WTC11 (cell line): Measurements from ENCODE around the gene CA10.

ENCODE experiments used
- ATF6 ChIP-seq: sonication (generic); formaldehyde crosslinking; IDR thresholded peaks from 2 replicates; pipeline ENCODE4 v1.8.1; 2023; ENCODE audit warnings: mild to moderate bottlenecking, missing genetic modification reagents
- CREB1 ChIP-seq: sonication (generic); formaldehyde crosslinking; IDR thresholded peaks from 2 replicates; pipeline ENCODE4 v1.8.0; 2023; ENCODE audit warnings: mild to moderate bottlenecking, missing genetic modification reagents
- CTCF ChIP-seq: fragments of 200-600 bp; IDR thresholded peaks from 2 replicates; pipeline ENCODE4 v1.8.0; 2022; ENCODE audit warnings: antibody characterized with exemption
- E2F1 ChIP-seq: sonication (generic); formaldehyde crosslinking; IDR thresholded peaks from 2 replicates; pipeline ENCODE4 v1.8.0; 2022; ENCODE audit warnings: mild to moderate bottlenecking, missing genetic modification reagents
- FOXP1 ChIP-seq: sonication (generic); formaldehyde crosslinking; IDR thresholded peaks from 2 replicates; pipeline ENCODE4 v1.8.0; 2022; ENCODE audit warnings: missing genetic modification reagents, mild to moderate bottlenecking, moderate library complexity, borderline replicate concordance
- HMGXB4 ChIP-seq: sonication (generic); formaldehyde crosslinking; IDR thresholded peaks from 2 replicates; pipeline ENCODE4 v1.8.1; 2023; ENCODE audit warnings: mild to moderate bottlenecking, moderate library complexity, missing genetic modification reagents
- SMAD4 ChIP-seq: sonication (generic); formaldehyde crosslinking; IDR thresholded peaks from 2 replicates; pipeline ENCODE4 v1.8.0; 2022; ENCODE audit warnings: mild to moderate bottlenecking, missing genetic modification reagents
- ZNF423 ChIP-seq: fragments of 250-450 bp; sonication (Bioruptor Pico); IDR thresholded peaks from 2 replicates; pipeline ENCODE4 v2.1.2; 2022; ENCODE audit warnings: mild to moderate bottlenecking, moderate library complexity

- no peak for TF ChIP-seq CTCF
- no peak for TF ChIP-seq FOXP1 (CRISPR knock-in tag)
- no peak for TF ChIP-seq HMGXB4 (CRISPR knock-in tag)
- no peak for TF ChIP-seq E2F1
- no peak for TF ChIP-seq ATF6
- no peak for TF ChIP-seq SMAD4
- no peak for TF ChIP-seq ZNF423 (CRISPR knock-in tag)
- no peak for TF ChIP-seq CREB1
Measured at GRCh38 chr17:51795401-51795800, 363.1 kb downstream of the CA10 start.
